ENCODE measurements around the gene WDR88. TPM values are rescaled to one million over a fixed set of nuclear protein-coding genes. Genes with fewer than 3 reads are reported as not detected.

WDR88 gene
- total and polyA plus RNA-seq, 2 of the 8 experiments (the other 6 are each of a cell fraction or from before 2014, with no cell fraction given), result not detected

DNA sequence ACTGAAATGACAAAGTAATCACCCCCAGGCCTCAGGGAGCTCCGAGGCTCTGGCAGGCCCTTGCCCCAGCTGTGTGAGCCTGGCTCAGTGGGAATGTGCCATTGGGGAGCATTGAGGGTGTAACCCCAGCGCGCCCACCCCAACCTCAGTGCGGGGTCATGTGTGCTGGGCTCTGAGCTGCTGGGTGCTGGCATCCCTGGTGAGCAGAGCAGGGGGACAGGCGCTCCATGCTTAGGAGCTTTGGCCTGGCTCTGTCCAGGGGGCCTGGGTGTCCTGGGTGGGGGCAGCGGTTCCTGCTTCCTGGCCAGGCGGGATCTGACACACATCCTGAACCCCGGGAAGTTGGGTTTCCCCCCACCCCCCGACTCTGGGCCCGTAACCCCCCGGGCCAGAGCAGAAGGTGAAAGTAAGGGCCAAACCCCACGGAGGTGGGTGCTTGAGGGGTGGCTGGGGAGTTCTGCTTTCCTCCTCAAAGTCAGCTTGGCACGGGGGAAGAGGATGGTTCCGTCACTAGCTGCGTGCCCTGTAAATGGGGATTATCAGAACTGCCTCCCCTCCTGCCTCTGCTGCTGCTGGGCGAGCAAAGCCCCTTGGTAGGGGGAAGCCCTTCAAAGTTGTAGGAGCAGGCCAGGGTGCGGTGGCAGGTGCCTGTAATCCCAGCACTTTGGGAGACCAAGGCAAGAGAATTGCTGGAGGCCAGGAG lies 63.9 kb downstream of the WDR88 start:
- Histone ChIP-seq H3K18ac (ENCODE audit: extremely low read depth, low read length) (no peak overlapping the region), H3K36me3 (ENCODE audit: control insufficient read depth in 2 of 4, insufficient read depth in 4 of 4, low read length in 3 of 4) (no peaks in the 10 kb centered on the region), H4K91ac (replicated peaks; ENCODE audit: insufficient read length, low read length) (no peak overlapping the region), H3K14ac (ENCODE audit: insufficient read length) (no peak overlapping the region), H2BK5ac (ENCODE audit: low read depth, low read length) (no peak overlapping the region), H2BK12ac (ENCODE audit: low read depth, low read length) (no peak overlapping the region), H3K23ac (ENCODE audit: insufficient read length) (no peak overlapping the region), H3K79me1 (ENCODE audit: low read depth, low read length) (peaks cover 3% of the 10 kb centered on the region; the same call in 1 of the 2 replicates), H3K4me2 (ENCODE audit: insufficient read depth in 1 of 2, low read depth in 2 of 2, low read length in 2 of 2) (peak overlapping the region; percentile 57 to 73), H3K4me3 (ENCODE audit: extremely low read depth in 1 of 4, insufficient read depth in 2 of 4, low read depth in 3 of 4, low read length in 4 of 4) (peak overlapping the region; percentile 44 to 89 (median 56); a peak in 6 of 8 replicates), H4K5ac (ENCODE audit: insufficient read length, low read depth, low read length) (no peak overlapping the region), H3K9ac (replicated peaks in 1 of 4; ENCODE audit: extremely low read depth in 1 of 4, low read depth in 3 of 4, low read length in 3 of 4) (0 out of 7 replicates have a peak overlapping the region, but pooled peaks of 1 of the 4 experiments have one; percentile 8), H3K23me2 (ENCODE audit: low read depth, low read length) (peaks cover 3% of the 10 kb centered on the region; the same call in 1 of the 2 replicates), H3K4me1 (replicated peaks in 1 of 4; ENCODE audit: control insufficient read depth in 3 of 4, insufficient read depth in 4 of 4, low read length in 3 of 4) (peaks cover 0 to 4% (median 1%) of the 10 kb centered on the region in 4 experiments; a peak in 4 of 7 replicates), H2AK5ac (ENCODE audit: low read depth, low read length) (no peak overlapping the region), H2BK120ac (replicated peaks; ENCODE audit: low read depth, low read length) (no peak overlapping the region), H3K27ac (ENCODE audit: low read depth, low read length) (no peak overlapping the region), H4K8ac (ENCODE audit: extremely low read depth, insufficient read depth, low read length) (no peak overlapping the region), H4K20me1 (replicated peaks in 1 of 2; ENCODE audit: control insufficient read depth in 1 of 2, insufficient read depth in 2 of 2, low read length in 2 of 2) (peaks cover 0 to 6% of the 10 kb centered on the region in 2 experiments), H2AFZ (ENCODE audit: low read length) (no peak overlapping the region), H3K9me3 (ENCODE audit: insufficient read depth in 2 of 2, low read depth in 1 of 2, low read length in 1 of 2) (no peaks in the 10 kb centered on the region), H3K56ac (replicated peaks; ENCODE audit: insufficient read length, low read depth, low read length) (no peak overlapping the region), H3K27me3 (replicated peaks in 1 of 4; ENCODE audit: control insufficient read depth in 3 of 4, extremely low read depth in 1 of 4, insufficient read depth in 3 of 4, low read length in 3 of 4) (peaks cover 0 to 19% (median 10%) of the 10 kb centered on the region in 4 experiments; a peak in 5 of 7 replicates), H3K79me2 (ENCODE audit: control insufficient read depth in 1 of 2, insufficient read depth in 2 of 2, low read length in 2 of 2) (no peaks in the 10 kb centered on the region), H2BK20ac (ENCODE audit: low read length) (no peak overlapping the region), H2BK15ac (ENCODE audit: low read length) (no peak overlapping the region), H3K4ac (replicated peaks; ENCODE audit: insufficient read length, low read depth, low read length) (no peak overlapping the region)
- DNase-seq (ENCODE audit: low read depth in 1 of 2, low spot score in 2 of 2) (no peak), FAIRE-seq (no peak)
- ChIA-PET CTCF (ENCODE audit: partially characterized antibody) (interaction anchor here (0.9 to 3.9 kb wide), 9 partner anchors 9 to 173 kb away, joined by 3 to 21 read pairs (median 5); no protein-coding TSS in a partner anchor), POLR2A (ENCODE audit: partially characterized antibody) (interaction anchor here (0.7 to 2.2 kb wide), 8 partner anchors 10 to 178 kb away, joined by 3 to 6 read pairs (median 3); partner anchors contain the start of gene CEBPG)
- 85% methylated on average over 12 of the region's 17 CpGs; no CpG with 5 or more reads in 1 of the 2 experiments for WGBS, 2 experiments (ENCODE audit: extremely low coverage in 1 of 2, insufficient coverage in 1 of 2, insufficient read length in 1 of 2, insufficient replicate concordance in 2 of 2, low coverage in 1 of 2, low lambda C conversion rate in 2 of 2, missing lambda C conversion rate in 1 of 2)
- TF ChIP-seq, protein P1, sequence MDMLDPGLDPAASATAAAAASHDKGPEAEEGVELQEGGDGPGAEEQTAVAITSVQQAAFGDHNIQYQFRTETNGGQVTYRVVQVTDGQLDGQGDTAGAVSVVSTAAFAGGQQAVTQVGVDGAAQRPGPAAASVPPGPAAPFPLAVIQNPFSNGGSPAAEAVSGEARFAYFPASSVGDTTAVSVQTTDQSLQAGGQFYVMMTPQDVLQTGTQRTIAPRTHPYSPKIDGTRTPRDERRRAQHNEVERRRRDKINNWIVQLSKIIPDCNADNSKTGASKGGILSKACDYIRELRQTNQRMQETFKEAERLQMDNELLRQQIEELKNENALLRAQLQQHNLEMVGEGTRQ (IDR thresholded peaks at IDR 0.05; ENCODE audit: low read length), result no peak
- TF ChIP-seq CBX8 (IDR thresholded peaks at IDR 0.05; ENCODE audit: borderline replicate concordance, low read depth, low read length), result no peak

All from H1 (cell line).